ENCODE measurements around the gene SLC38A1.

Gene SLC38A1

GRCh38 chr12:46158501-46158900 is 110.3 kb downstream of the SLC38A1 start:
- TF ChIP-seq POLR2AphosphoS5 (IDR thresholded peaks at IDR 0.05; ENCODE audit: low read depth, low read length) (no peak), REST (IDR thresholded peaks at IDR 0.05; ENCODE audit: insufficient read depth in 1 of 2, low read depth in 2 of 2, low read length in 2 of 2) (no peak), SIN3A (IDR thresholded peaks at IDR 0.05; ENCODE audit: borderline replicate concordance, insufficient read depth, low read length) (no peak), TAF1 (IDR thresholded peaks at IDR 0.05; ENCODE audit: borderline replicate concordance, insufficient read depth, low read length) (no peak), FOXP2 (optimal IDR thresholded peaks at IDR 0.05; ENCODE audit: borderline replicate concordance, extremely low read depth, extremely low read length, insufficient read depth) (no peak)

- TF ChIP-seq POLR2AphosphoS5 (IDR thresholded peaks at IDR 0.05; ENCODE audit: low read depth, low read length): no peak
- no peak for TF ChIP-seq FOXP2 (optimal IDR thresholded peaks at IDR 0.05; ENCODE audit: borderline replicate concordance, extremely low read depth, extremely low read length, insufficient read depth)
- no peak for TF ChIP-seq SIN3A (IDR thresholded peaks at IDR 0.05; ENCODE audit: borderline replicate concordance, insufficient read depth, low read length)
- TF ChIP-seq REST (IDR thresholded peaks at IDR 0.05; ENCODE audit: insufficient read depth in 1 of 2, low read depth in 2 of 2, low read length in 2 of 2): no peak
- no peak for TF ChIP-seq TAF1 (IDR thresholded peaks at IDR 0.05; ENCODE audit: borderline replicate concordance, insufficient read depth, low read length)
Observed at GRCh38 chr12:46154221-46154985, 114.4 kb downstream of the SLC38A1 start.

- TF ChIP-seq FOXP2 (optimal IDR thresholded peaks at IDR 0.05; ENCODE audit: borderline replicate concordance, extremely low read depth, extremely low read length, insufficient read depth) (no peak), POLR2AphosphoS5 (IDR thresholded peaks at IDR 0.05; ENCODE audit: low read depth, low read length) (no peak), TAF1 (IDR thresholded peaks at IDR 0.05; ENCODE audit: borderline replicate concordance, insufficient read depth, low read length) (no peak), REST (IDR thresholded peaks at IDR 0.05; ENCODE audit: insufficient read depth in 1 of 2, low read depth in 2 of 2, low read length in 2 of 2) (no peak), SIN3A (IDR thresholded peaks at IDR 0.05; ENCODE audit: borderline replicate concordance, insufficient read depth, low read length) (no peak)
Observed at GRCh38 chr12:46153268-46153872, 115.5 kb downstream of the SLC38A1 start.

- no peak for TF ChIP-seq TAF1 (IDR thresholded peaks at IDR 0.05; ENCODE audit: borderline replicate concordance, insufficient read depth, low read length)
- TF ChIP-seq REST (IDR thresholded peaks at IDR 0.05; ENCODE audit: insufficient read depth in 1 of 2, low read depth in 2 of 2, low read length in 2 of 2): no peak
- TF ChIP-seq SIN3A (IDR thresholded peaks at IDR 0.05; ENCODE audit: borderline replicate concordance, insufficient read depth, low read length): no peak
- no peak for TF ChIP-seq FOXP2 (optimal IDR thresholded peaks at IDR 0.05; ENCODE audit: borderline replicate concordance, extremely low read depth, extremely low read length, insufficient read depth)
- TF ChIP-seq POLR2AphosphoS5 (IDR thresholded peaks at IDR 0.05; ENCODE audit: low read depth, low read length): no peak
Observed at GRCh38 chr12:46152456-46152855, 116.4 kb downstream of the SLC38A1 start.
